Endodermal cell (in vitro differentiated cells): ENCODE data around the gene NOS1. TPM values are rescaled to one million over a fixed set of nuclear protein-coding genes. Genes with fewer than 3 reads are reported as not detected.

Experiments used
- DNase-seq: peaks from one replicate; pipeline ENCODE4 v3.0.0-alpha.2; 2017
- H3K27ac ChIP-seq: 2 replicates; pipeline ENCODE4 v1.5.1; 2013; ENCODE audit warnings: mild to moderate bottlenecking, low read depth, low read length, moderate library complexity
- H3K27me3 ChIP-seq: 2 replicates; pipeline ENCODE4 v1.6.1; 2013; ENCODE audit warnings: mild to moderate bottlenecking, low read length, moderate library complexity; ENCODE audit not compliant: insufficient read depth, control insufficient read depth, poor library complexity, severe bottlenecking
- H3K36me3 ChIP-seq: 2 replicates; pipeline ENCODE4 v1.7.0; 2013; ENCODE audit warnings: mild to moderate bottlenecking, low read length, moderate library complexity; ENCODE audit not compliant: control insufficient read depth, insufficient read depth
- H3K4me1 ChIP-seq: one replicate; pipeline ENCODE4 v1.7.0; 2013; ENCODE audit warnings: low read length; ENCODE audit not compliant: control insufficient read depth, insufficient read depth
- H3K4me3 ChIP-seq: 2 replicates; pipeline ENCODE4 v1.5.1; 2013; ENCODE audit warnings: mild to moderate bottlenecking, low read length, moderate library complexity
- H3K9ac ChIP-seq: 2 replicates; pipeline ENCODE4 v1.6.1; 2013; ENCODE audit warnings: mild to moderate bottlenecking, low read length, moderate library complexity; ENCODE audit not compliant: poor library complexity, severe bottlenecking; ENCODE audit errors: extremely low read depth
- H3K9me3 ChIP-seq: 2 replicates; pipeline ENCODE4 v1.6.1; 2013; ENCODE audit warnings: mild to moderate bottlenecking, low read length, moderate library complexity; ENCODE audit not compliant: control insufficient read depth
- H3K27ac Mint-ChIP-seq: 2 replicates; pipeline ENCODE4 v1.8.0; 2020; ENCODE audit warnings: mixed read lengths
- H3K27me3 Mint-ChIP-seq: 2 replicates; pipeline ENCODE4 v1.8.0; 2021; ENCODE audit warnings: mild to moderate bottlenecking, mixed read lengths; ENCODE audit not compliant: insufficient read depth
- H3K36me3 Mint-ChIP-seq: 2 replicates; pipeline ENCODE4 v1.8.0; 2020; ENCODE audit warnings: low read depth, mixed read lengths
- H3K4me1 Mint-ChIP-seq: 2 replicates; pipeline ENCODE4 v1.8.0; 2020; ENCODE audit warnings: mixed read lengths
- H3K4me3 Mint-ChIP-seq: 2 replicates; pipeline ENCODE4 v1.8.0; 2020; ENCODE audit warnings: mild to moderate bottlenecking, moderate library complexity, mixed read lengths
- H3K9me3 Mint-ChIP-seq: 2 replicates; pipeline ENCODE4 v1.8.0; 2020; ENCODE audit warnings: mild to moderate bottlenecking, mixed read lengths
- CTCF ChIP-seq: fragments of 200-600 bp; sonication (generic); conservative IDR thresholded peaks from 2 replicates; pipeline ENCODE4 v1.5.0; 2021; ENCODE audit warnings: antibody characterized with exemption, mild to moderate bottlenecking
- WGBS, 2 experiments: methylation state at CpG; one replicate each; pipeline versions ENCODE4 v1.1.5 to v1.1.7; 2013; ENCODE audit warnings: missing lambda C conversion rate in 2 of 2, mixed read lengths in 1 of 2; ENCODE audit not compliant: insufficient coverage in 1 of 2, insufficient read length in 1 of 2; 5-methylcytosine and 5-hydroxymethylcytosine counted together
- total RNA-seq, 2 donors: library from RNA; stranded (reverse); fragmentation: NEBNext Ultra II Directional in 1 of 2; extraction: Animal tissue kit (Norgen Biotek cat#: 25700) in 1 of 2; gene quantifications; 2 replicates in 1 of 2; 3 replicates in 1 of 2; pipeline ENCODE4 v1.2.1, GENCODE V29; 2021

Gene NOS1
- total RNA-seq, 2 donors from 2014 or later, result 0.33 to 0.88 TPM

DNA sequence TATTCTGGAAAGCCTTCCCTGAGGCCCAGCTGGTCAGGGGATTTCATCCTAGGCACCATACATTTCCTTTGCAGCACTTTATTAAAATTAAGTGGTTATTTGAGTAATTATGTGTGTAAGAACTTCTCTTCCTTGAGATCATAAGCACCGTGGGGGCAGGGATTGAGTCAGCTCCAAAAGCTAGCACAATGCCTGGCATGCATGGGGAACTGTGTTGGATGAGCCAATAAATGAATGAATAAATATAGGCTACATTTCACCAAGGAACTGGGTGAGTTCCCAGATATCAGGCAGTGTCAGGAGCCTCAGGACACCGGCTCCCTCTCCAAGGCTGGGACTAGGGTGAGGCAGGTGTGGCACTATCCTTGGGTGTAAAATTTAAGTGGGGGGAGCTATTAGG lies 88.3 kb downstream of the NOS1 start:
- Mint-ChIP-seq H3K36me3 (no peaks in the 10 kb centered on the region), H3K9me3 (no peaks in the 10 kb centered on the region), H3K27ac (no peak overlapping the region), H3K27me3 (no peaks in the 10 kb centered on the region), H3K4me3 (no peak overlapping the region), H3K4me1 (no peaks in the 10 kb centered on the region)
- H3K9ac ChIP-seq, result no peak overlapping the region
- H3K4me3 ChIP-seq, result no peak overlapping the region
- no peaks in the 10 kb centered on the region for H3K36me3 ChIP-seq
- H3K27ac ChIP-seq, result no peak overlapping the region
- H3K27me3 ChIP-seq, result no peaks in the 10 kb centered on the region
- H3K9me3 ChIP-seq, result no peaks in the 10 kb centered on the region
- no peaks in the 10 kb centered on the region for H3K4me1 ChIP-seq
- TF ChIP-seq CTCF, result no peak
- WGBS, 2 experiments, result 83 to 100% methylated on average over 1 to 2 of the region's 2 CpGs
- DNase-seq, result no peak

DNA sequence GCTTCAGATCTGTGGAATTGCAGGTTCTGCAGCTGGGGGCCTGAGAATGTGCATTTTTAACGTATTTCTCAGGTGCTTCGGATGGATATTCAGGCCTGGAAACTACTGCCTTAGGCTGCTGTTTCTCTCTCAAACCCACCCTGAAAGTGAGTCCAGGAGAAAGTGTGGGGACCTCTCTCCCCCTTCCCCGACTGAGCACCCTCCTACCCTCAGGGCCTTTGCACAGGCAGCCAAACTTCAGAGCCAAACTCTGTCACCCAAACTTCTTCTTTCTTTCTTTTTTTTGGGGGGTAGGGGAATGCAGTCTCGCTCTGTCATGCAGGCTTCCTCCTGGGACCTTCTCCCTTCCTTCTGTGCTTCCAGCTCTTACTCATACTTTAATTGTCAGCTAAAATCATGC lies 88.7 kb downstream of the NOS1 start:
- H3K9me3 ChIP-seq, result no peaks in the 10 kb centered on the region
- no peak overlapping the region for H3K27ac ChIP-seq
- TF ChIP-seq CTCF, result no peak
- 89% methylated on average over 2 of the region's 4 CpGs; no CpG with 5 or more reads in 1 of the 2 experiments for whole genome bisulfite sequencing, 2 experiments
- no peaks in the 10 kb centered on the region for H3K4me1 Mint-ChIP-seq
- no peak overlapping the region for H3K27ac Mint-ChIP-seq
- H3K9ac ChIP-seq, result no peak overlapping the region
- no peaks in the 10 kb centered on the region for H3K27me3 ChIP-seq
- no peak overlapping the region for H3K4me3 Mint-ChIP-seq
- no peak for DNase-seq
- no peaks in the 10 kb centered on the region for H3K36me3 ChIP-seq
- H3K27me3 Mint-ChIP-seq, result no peaks in the 10 kb centered on the region
- H3K36me3 Mint-ChIP-seq, result no peaks in the 10 kb centered on the region
- no peak overlapping the region for H3K4me3 ChIP-seq
- no peaks in the 10 kb centered on the region for H3K9me3 Mint-ChIP-seq
- H3K4me1 ChIP-seq, result no peaks in the 10 kb centered on the region

DNA sequence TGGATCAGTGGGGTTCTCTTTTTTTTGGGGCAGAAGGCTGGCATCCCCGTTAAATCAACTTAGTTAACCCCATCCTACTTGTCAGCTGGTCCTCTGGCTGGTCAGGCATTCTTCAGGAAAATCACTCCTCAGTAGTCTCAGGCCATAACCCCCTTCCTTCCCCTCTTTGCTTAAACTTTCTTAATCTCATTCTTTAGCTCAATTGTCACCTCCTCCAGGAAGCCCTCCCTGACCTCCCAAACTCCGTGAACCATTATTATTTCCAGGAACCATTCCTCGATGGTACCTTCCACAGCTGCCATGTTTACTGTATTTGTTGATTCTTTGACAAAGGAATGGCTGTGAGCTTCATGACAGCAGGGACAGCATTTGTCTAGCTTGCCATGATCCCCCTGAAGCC lies 98.7 kb downstream of the NOS1 start:
- Mint-ChIP-seq H3K4me3 (no peak overlapping the region), H3K27ac (no peak overlapping the region), H3K36me3 (no peaks in the 10 kb centered on the region), H3K9me3 (no peaks in the 10 kb centered on the region), H3K4me1 (no peaks in the 10 kb centered on the region), H3K27me3 (no peaks in the 10 kb centered on the region)
- Histone ChIP-seq H3K9ac (no peak overlapping the region), H3K27me3 (no peaks in the 10 kb centered on the region), H3K36me3 (no peaks in the 10 kb centered on the region), H3K9me3 (no peaks in the 10 kb centered on the region), H3K4me3 (no peak overlapping the region), H3K4me1 (no peaks in the 10 kb centered on the region), H3K27ac (no peak overlapping the region)
- no peak for DNase-seq
- TF ChIP-seq CTCF, result no peak
- WGBS, 2 experiments, result 71 to 88% methylated on average over 2 to 3 of the region's 3 CpGs
